ENCODE data around the gene ANKRD33B. TPM values are rescaled to one million over a fixed set of nuclear protein-coding genes. Genes with fewer than 3 reads are reported as not detected.

ANKRD33B gene
- total RNA-seq, 4 donors from 2014 or later, result 5.6 to 10.7 (median 8.2) TPM

DNA sequence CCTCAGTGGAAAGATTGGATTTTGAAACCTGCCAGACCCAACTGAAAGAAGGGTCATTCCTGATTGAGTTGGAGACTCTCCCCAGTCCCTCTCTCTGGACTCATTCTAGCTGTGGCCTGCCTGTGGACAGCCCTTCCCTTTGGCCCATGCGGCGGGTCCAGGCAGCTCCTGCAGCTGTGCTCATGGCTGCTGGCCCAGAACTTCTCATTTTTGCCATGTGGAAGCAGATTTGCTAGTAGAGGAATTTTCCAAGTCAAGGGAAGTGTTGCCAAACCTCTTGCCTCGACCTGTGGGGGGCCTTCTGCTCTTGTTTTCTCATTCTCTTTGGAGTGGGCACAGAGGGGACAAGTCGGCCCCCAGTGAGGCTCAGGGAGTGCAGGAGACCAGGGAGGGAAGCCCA is 89.2 kb downstream of the ANKRD33B start:
- TF ChIP-seq CTCF (IDR thresholded peaks at IDR 0.05; ENCODE audit: low read depth), result no peak

DNA sequence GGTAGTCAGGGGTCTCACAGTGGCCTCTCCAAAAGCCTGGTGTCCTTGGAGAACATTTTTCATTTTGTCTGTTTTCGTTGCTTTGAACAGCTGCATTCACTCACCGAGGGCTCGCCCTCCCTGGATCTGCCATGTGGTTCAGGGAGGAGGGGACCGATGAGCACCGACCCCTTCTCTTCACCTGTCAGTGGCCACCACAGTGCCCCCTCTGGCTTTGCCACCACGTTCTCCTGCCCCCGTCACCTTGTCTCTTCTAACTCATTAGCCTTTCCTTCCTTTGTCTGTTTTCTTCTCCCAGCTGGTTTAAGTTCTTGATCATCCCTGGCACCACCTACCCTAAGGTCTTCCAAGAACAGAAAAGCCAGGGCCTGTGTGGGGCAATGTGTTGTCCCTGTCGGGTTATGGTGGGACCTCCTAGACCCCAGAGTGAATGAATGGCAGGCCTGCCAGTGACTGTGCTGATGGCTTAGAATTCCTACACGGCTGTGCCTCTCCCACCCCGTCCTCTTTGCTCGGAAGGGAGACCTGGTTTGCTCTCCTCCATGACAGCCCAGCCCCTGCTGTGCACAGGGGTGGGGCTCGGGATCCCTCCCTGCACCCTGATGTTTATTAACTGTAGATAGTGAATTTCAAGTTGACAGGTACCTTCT is 90.0 kb downstream of the ANKRD33B start:
- no peak for TF ChIP-seq CTCF (IDR thresholded peaks at IDR 0.05; ENCODE audit: low read depth)

DNA sequence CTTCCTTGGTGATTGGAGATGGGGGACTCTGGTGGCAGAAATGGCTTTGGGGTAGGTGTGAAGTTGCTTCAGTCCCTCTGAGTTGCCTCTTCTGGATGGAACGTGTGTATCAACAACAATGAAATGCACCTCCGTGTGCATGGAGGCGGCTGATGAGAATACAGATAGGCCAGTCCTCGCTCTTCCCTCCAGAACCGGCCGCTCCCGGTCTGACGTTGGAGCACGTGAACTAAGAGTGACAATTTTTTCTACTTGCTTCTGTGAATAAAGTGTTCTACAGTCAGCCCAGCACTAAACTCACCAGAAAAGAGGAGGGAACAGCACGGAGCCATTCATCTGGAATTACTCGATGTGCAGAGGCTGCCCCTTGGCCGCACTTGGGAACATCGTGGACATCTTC is 90.7 kb downstream of the ANKRD33B start:
- no peak for TF ChIP-seq CTCF (IDR thresholded peaks at IDR 0.05; ENCODE audit: low read depth)

GRCh38 chr5:10655161-10655971 is 91.5 kb downstream of the ANKRD33B start:
- no peak for TF ChIP-seq CTCF (IDR thresholded peaks at IDR 0.05; ENCODE audit: low read depth)

DNA sequence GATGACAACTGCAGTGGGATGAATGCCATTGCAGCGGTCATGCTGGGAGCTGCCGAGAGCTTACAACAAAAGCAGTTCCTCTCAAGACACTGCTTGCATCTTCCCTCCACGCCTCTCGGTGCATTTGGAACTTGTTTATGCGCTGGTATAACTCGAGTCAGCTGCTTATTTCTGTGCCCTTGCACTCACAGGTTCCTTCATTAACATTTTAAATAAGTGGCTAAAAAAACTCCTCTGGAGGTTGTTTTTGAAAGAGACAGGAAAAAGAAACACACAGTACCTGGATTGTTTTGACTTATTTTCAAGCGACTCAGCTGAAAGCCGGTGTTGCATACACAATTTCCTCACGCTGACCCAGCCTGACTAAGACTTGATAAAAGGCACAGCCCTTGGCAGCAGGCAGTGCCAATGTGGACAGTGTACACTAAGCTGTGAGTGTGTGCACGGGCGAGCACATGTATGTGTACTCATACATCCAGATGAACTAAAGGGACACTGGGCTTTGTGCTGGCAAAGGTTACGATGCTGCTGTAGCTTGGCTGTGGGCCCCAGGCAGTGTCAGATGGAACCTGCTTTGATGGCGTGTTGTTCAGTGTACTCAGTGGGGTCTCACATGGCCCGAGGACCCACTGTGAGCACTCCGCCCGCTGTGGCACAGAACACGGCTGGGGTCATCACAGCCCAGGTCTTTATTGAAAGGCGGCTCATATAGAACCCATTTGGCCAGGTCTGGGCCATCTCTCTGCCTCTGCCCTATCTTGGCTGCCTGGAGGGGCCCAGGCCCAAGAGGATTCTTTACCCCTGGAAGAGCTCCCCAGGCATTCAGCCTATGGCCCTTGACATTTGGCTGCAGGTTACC is 92.3 kb downstream of the ANKRD33B start:
- TF ChIP-seq CTCF (IDR thresholded peaks at IDR 0.05; ENCODE audit: low read depth), result no peak

GRCh38 chr5:10658265-10658664 is 94.4 kb downstream of the ANKRD33B start:
- no peak for TF ChIP-seq CTCF (IDR thresholded peaks at IDR 0.05; ENCODE audit: low read depth)

DNA sequence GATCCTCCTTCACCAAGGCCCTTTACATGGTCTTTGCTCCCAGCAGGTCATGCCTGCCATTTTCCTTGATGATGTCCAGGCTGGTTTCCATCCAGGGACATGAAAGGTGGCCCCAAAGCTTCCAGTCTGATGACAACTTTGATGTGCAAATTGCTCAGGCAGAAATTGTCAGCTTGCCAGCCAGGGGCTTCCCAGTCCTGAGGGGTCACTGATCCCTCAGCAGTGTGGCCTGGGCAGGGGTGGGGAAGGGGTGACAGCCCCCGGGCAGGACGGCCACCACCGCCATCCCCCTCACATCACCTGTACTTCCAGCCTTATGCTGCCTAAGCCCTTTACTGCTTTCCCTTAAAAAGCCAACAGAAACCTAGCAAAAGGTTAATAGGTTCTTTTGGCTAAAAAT is 96.3 kb downstream of the ANKRD33B start:
- no peak for TF ChIP-seq CTCF (IDR thresholded peaks at IDR 0.05; ENCODE audit: low read depth)

Measured in subcutaneous adipose tissue (tissue), 4 donors.